Measurements from ENCODE around the gene DDIT4.

The DDIT4 gene

GRCh38 chr10:72322280-72323058, 48.7 kb downstream of the DDIT4 start:
- no peak overlapping the region for H3K27ac ChIP-seq
- no peak overlapping the region for H3K4me3 ChIP-seq
- no peak for TF ChIP-seq CTCF (IDR thresholded peaks at IDR 0.05)
- DNase-seq (ENCODE audit: low spot score): no peak

GRCh38 chr10:72323108-72323749, 49.5 kb downstream of the DDIT4 start:
- TF ChIP-seq CTCF (IDR thresholded peaks at IDR 0.05): no peak
- no peak for DNase-seq (ENCODE audit: low spot score)
- Histone ChIP-seq H3K4me3 (no peak overlapping the region), H3K27ac (no peak overlapping the region)

- no peak for DNase-seq (ENCODE audit: low spot score)
- H3K4me3 ChIP-seq: no peak overlapping the region
- no peak overlapping the region for H3K27ac ChIP-seq
- no peak for TF ChIP-seq CTCF (IDR thresholded peaks at IDR 0.05)
Measured at GRCh38 chr10:72323771-72324191, 50.1 kb downstream of the DDIT4 start.

Data from coronary artery (tissue), 2 donors.